Embryonic facial prominence (tissue), 1 donor: ENCODE measurements around the gene ZNF570.

Experiments used
- DNase-seq: peaks from one replicate; pipeline ENCODE4 v3.0.0-alpha.2; 2016; ENCODE audit errors: extremely low spot score

ZNF570 gene

DNA sequence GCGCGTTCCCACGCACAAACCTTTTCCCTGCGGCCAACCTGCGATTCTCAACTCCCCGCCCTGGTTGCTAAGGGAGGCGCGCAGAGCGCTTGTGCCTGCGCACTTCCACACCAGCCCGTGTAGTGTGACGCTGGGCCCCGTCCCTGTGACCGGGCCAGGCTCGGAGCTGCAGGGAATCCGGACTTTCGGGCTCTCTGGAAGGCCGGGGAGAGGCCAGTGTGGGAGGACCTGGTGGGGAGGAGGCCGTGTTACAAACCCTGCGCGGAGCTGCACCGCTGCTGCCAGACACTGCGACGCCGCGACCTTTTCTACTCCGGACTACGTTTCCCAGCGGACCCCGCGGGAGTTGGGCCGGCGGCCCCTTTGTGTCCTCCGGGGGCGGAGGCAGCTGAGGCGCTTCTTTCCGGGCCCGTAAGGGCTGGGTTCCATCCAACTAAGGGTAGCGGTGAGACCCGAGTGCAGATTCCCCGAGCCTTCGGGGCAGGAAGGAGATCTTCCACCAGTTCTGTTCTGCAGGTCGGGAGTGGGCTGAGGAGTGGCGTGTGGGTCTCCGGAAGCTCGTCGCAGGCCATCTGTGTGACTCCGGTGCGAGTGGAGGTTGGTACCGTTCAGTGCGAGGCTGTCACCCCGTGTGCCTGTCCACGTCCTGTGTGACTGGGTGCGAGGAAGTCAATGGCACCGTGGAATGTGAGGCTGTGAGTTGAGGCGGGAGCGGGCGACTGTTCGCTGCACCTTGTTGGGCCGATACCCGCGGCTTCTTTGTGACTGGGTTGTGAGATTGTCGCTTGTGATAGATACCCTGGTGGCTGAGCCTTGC is at the start of gene ZNF570:
TSS of gene ZNF570 (plus strand) at position 396 of the 817 bp plus-strand sequence. CDS start 999 bp downstream, outside the sequence.
- peak; percentile 47 for DNase-seq

DNA sequence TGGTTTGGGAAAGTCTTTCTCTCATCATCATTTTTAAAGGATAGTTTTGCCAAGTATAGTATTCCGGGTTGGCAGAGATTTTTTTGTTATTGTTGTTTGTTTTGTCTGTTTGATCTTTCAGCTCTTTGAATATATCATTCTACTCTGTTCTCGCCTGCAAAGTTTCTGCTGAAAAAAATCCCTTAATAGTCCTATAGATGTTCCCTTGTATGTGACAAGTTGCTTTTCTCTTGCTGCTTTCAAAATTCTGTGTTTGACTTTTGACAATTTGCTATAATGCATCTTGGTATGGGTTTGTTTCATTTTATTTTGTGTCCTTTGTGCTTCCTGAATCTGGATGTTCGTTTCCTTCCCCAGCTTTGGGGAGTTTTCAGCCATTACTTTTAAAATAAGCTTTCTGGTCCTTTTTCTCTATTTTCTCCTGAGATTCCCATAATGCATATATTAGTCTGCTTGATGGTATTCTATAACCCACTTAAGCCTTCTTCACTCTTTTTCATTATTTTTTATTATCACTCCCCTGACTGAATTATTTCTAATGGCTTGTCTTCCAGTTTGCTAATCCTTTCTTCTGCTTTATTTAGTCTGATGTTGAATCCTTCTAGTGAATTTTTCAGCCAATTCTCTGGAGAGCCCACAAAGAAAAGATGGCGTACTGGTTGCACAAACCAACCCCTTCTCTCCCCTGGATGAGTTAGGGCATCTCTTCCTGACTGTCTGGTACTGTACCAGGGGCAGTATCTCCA is 16.5 kb upstream of the ZNF570 start:
- no peak for DNase-seq

DNA sequence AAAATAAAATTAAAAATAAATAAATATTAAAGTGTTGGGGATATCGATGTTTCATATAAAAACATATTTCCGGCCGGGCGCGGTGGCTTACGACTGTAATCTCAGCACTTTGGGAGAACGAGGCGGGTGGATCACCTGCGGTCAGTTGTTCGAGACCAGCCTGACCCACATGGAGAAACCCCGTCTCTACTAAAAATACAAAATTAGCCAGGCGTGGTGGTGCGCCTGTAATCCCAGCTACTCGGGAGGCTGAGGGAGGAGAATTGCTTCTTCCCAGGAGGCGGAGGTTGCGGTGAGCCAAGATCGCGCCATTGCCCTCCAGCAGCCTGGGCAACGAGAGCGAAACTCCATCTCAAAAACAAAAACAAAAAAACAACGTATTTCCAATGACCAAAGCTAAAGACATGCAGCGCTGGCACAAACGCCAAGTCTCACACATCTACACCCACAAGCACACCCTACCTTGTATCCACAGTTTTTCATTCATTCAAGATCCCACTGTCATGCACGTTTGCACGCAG is 2.8 kb upstream of the ZNF570 start:
- DNase-seq: no peak

DNA sequence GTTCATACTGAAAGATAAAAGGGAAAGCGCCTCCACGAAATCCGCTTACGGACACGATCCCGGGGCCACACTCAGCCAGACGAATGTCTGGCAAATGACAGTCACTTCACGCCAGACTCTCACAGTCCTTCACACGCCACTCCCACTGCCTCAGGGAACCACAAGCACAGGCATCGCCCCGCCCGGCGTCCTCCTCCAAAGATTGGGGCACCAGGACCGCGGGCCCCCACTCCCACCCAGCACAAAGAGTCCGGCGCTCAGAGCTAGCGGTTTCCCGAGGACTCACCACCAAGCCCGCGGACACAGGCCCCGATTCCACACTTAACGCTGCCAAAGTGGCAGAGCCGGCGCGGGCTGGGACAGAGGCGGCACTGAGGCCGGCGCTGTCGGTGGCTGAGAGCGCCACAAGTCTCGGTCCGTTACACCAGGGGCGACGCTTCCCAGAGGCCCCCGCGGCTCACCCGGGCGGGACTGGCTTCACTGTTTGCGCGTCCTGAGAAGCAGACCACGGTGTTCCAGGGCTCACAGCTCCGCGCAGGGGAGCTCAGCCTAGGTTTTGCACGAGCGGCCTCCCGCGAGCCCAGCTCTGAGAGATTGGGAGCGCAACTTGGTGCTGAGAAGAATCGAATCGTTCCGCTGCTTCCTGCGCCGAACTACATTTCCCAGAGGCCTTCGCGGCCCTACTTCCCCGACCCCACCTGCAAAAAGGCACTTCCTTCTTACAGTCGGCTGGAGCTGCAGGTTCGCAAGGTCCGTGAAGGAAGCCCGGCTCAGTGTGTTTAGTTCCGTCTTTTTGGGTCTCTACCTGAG is 2.2 kb upstream of the ZNF570 start, which contains the start of gene ZNF569:
TSS of gene ZNF569 (minus strand) at position 647 of the 810 bp plus-strand sequence. CDS start 22,523 bp downstream, outside the sequence.
- DNase-seq: peak; percentile 91

DNA sequence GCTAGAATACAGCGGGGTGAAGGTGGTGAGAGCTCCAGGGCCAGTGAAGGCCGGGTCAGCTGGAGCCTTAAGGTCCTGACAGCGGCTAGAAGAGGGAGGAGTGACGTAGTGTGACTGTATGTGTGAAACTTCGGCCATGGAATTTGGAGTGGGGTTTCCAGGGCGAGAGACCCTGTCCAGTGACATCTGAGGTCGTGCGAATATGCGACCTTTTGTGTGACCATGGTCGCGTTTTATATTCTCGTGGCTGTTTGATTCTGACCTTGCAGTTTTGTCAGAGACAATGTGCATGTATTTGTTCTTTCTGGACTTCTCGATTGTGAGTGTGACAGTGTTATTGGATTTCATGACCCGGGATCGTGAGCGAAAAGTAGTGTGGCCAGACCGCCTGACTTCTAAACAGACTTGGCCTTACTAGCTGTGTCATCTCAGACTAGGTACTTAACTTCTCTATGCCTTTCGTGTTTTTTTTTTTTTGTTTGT is 1.5 kb upstream of the ZNF570 start:
- no peak for DNase-seq

DNA sequence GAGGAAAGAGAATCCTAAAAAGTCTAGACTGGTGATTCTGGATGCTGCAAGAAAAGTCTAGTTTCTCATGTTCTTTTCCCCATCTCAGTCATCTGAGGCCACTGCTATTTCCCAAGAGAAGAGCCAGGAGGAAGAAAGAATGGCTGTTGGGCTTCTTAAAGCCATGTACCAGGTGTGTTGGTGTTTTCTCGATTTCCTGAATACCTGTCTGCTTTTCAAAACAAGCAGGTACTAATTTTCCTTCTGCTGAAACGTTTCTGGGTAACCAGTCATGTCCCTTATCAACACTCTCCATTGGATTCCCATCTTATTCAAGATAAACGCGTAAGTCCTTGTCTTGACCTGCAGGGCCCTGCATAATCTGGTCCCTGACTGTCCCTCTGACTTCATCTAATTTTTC is 1.1 kb downstream of the ZNF570 start:
- DNase-seq: no peak

DNA sequence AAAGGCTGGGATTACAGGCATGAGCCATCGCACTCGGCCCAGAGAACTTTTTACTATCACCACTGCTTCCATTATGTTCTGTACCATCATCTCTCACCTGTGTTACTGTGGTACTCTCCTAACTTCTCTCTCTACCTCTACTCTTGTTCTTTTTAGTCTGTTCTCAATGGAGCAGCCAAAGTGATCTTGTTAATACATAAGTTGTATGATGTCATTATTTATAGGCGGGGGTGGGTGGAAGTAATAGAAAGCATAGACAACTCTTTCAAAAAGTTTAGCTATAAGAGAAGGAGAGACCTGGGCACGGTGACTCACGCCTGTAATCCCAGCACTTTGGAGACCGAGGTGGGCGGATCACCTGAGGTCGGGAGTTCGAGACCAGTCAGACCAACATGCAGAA is 3.0 kb downstream of the ZNF570 start:
- no peak for DNase-seq

DNA sequence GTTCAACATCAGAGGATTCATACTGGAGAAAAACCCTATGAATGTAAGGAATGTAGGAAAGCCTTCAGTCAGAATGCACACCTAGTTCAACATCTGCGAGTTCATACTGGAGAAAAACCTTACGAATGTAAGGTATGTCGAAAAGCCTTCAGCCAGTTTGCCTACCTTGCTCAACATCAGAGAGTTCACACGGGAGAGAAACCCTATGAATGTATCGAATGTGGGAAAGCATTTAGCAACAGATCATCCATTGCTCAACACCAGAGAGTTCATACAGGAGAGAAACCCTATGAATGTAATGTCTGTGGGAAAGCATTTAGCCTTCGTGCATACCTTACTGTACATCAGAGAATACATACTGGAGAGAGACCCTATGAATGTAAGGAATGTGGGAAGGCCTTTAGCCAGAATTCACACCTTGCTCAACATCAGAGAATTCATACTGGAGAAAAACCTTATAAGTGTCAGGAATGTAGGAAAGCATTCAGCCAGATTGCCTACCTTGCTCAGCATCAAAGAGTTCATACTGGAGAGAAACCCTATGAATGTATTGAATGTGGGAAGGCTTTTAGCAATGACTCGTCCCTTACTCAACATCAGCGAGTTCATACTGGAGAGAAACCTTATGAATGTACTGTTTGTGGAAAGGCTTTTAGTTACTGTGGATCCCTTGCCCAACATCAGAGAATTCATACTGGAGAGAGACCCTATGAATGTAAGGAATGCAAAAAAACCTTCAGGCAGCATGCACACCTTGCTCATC is 15.4 kb downstream of the ZNF570 start:
- DNase-seq: no peak

DNA sequence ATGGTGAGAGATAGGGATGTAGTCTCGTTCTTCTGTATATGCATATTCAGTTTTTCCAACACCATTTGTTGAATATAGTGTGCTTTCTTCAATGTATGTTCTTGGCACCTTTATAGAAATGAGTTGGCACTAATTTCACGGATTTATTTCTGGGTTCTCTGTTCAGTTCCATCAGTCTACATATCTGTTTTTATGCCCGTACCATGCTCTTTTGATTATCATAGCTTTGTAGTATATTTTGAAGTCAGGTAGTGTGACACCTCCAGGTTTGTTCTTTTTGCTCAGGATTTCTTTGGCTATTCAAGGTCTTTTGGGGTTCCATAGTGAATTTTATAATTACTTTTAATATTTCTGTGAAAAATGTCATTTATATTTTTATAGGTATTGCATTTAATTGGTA is 23.1 kb downstream of the ZNF570 start:
- DNase-seq: no peak

DNA sequence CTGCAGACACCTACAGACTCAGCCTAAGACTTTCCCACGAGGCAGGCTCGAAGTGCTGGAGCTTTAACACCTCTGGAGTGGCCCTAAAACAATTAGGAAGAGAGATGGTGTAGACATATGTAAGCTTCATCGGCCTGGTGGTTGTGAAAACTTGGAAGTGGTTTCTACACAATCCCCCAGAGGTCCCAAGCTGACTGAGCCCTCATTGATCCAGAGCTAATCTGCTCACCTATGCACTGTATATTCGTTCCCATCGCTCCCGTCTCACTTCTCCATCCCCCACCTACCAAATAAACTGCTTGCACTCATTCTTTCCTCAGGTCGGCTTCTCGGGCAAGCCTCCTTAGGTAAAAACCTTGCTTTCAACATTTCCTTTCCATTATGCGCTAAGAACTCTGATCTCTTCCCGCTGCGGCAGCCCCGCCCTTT is 36.8 kb downstream of the ZNF570 start:
- DNase-seq: no peak

DNA sequence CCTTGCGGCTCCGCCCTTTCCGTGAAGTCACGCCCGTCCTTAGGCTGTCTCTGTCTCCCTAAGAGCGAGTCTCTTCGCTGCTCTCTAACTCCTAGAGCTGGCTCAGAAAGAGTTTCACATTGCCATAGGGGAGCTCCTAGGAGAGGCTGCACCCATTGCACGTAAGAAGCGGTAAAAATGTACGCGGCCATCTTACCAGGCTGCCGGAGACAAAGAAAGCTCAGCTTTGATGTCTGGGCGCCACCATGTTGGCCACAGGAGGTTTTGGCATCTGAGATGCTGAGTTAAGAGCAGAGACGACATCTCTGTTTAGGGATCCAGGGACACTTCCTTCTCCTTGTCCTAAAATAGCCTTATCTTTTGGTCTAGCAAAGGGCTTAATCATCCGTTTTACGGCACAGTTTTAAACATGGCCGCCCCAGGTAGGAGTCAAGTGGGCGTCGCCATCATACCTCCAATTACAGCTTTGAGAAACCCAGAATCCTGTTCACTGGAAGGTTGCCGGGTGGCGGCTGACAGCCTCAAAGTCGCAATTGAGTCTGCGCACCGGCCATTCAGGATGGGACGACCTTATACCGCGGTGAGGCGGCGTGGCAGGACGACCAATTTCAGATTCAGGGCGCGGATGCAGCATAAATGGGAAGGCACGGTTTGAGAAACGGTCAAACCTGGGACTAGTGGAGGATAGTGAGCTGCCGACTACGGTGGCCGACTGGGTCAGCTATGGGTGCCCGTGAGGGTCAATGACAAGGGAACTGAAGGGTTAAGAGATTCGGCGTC is 37.4 kb downstream of the ZNF570 start, which contains the start of gene ZNF793:
TSS of gene ZNF793 (plus strand) at position 553 of the 780 bp plus-strand sequence. CDS start 16,501 bp downstream, outside the sequence.
- DNase-seq: peak; percentile 74

DNA sequence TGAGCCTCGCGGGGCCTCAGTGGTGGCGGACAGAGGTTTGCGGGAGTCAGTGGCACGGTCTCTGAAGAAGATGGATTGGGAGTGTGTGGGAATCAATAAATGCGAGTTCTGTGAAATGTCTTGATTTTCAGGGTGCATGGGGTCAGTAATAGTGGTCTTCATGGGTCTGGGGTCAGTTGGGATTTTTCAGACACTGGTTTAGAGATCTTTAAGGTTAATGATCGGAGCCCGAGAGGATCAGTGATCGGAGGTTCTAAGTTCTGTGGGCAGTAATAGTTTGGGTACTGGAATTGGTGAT is 38.0 kb downstream of the ZNF570 start:
- no peak for DNase-seq

DNA sequence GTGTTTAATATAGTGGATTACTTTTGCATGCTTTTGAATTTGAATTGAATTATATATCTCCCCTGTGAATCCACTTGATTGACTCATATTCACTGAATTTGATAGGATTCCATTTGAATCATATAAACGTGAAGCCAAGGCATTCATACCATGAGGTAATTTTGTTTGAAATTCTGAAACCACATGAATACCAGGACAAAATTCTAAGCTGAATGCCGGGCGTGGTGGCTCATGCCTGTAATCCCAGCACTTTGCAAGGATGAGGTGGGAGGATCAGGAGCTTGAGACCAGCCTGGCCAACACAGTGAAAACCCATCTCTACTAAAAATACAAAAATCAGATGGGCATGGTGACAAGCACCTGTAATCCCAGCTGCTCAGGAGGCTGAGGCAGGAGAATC is 42.0 kb downstream of the ZNF570 start:
- no peak for DNase-seq

DNA sequence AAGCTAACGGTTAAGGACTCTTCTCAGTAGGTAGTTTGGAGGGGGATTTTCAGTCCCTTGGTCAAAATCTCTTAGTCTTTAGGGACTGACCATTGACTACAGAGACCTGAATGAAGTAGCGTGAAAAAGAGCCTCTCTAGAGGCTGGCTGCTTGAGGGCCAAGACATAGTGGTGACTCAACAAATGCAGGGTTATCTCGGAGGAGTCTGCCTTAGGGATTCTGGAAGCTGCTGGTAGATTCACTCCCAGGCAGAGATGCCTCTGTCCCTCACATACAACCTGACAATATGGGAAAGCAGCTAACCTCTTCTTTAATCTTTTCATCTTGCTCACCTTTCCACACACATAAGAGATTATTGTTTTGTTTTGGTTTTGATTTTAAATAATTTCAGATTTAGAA is 42.7 kb downstream of the ZNF570 start:
- DNase-seq: no peak

DNA sequence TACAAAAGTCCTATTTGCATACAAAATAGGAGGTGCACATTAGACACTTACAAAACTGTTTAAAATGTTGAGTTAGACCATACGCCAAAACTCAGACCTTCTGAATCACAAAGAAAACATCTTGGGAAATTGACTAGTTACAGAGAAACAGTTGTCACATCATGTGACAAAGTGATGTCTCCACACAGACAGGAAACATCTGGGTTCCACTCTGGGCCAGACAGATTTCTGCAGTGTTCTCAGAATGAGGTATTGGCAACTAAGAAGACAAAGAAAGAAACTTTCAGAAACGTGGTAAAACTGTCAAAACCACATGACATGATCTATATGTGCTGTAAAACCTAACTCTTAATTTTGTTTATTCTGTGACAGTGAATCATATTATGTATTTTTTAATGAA is 44.2 kb downstream of the ZNF570 start:
- no peak for DNase-seq

DNA sequence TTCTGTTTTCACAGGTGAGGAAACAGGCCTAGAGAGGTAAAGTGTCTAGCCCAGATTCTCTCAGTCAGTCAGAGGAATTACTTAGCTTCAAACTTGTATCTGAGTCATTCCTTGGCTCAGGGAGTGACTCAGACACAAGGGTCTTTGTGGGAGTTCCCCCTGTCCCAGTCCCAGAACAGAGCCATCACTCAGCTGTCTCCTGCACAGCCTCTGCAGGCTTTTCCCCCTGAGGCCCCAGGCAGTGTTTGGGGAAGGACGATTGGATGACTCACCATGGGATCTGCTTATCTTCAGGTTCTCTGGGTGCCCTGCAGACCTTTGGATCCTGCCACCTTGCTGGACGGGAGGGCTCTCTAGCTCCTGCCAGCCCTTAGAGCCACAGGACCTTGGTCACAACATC is 50.7 kb downstream of the ZNF570 start:
- DNase-seq: no peak

DNA sequence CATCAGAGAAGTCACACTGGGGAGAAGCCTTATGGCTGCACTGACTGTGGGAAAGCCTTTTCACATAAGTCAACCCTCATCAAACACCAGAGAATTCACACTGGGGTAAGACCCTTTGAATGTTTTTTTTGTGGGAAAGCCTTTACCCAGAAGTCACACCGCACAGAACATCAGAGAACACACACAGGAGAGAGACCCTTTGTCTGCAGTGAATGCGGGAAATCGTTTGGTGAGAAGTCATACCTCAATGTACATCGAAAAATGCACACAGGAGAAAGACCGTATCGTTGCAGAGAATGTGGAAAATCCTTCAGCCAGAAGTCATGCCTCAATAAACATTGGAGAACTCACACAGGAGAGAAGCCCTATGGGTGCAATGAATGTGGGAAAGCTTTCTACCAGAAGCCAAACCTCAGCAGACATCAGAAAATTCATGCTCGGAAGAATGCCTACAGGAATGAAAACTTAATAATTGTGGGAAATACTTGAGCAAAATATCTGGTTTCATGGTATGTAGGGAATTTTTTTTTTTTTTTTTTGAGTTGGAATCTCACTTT is 68.3 kb downstream of the ZNF570 start:
- DNase-seq: no peak
